ENCODE measurements around the gene RAD51B. TPM values are rescaled to one million over a fixed set of nuclear protein-coding genes. Genes with fewer than 3 reads are reported as not detected.

RAD51B gene
- total and polyA plus RNA-seq, 4 experiments from 2014 or later, result 22.0 to 35.7 (median 31.4) TPM

DNA sequence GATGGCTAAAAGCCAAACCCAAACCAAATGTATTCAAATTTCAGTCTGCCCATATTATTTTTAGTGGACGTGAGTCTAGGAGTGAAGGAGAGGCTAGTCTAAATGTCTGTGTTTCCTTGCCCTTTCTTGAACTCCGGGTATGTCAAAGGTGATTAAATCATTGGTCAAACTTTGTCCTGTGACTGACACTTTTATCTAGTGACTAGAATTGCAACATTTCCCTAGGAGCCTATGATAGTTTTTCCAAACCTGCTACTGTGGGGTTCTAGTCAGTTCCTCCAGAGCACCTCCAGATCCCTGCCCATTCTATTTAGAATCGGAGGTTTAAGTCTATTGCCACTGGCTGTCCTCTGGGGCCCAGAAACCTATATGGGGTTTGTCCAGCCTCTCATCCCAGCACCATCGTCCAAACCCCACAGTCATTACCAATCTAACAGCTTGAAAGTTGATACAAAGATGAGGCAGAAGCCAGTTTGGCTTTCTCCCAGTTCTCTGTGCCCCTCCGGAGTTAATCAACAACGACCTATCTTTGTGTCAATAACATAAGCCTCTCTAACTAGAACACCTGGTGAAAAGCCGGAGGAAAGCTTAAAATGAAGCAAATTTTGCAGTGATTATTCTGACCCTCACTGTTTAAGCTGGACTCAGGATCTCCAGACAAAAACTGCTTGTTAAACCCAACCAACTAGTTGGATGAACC, 666.6 kb downstream of the RAD51B start:
- Mint-ChIP-seq H3K36me3 (no peaks in the 10 kb centered on the region), H3K4me3 (no peak overlapping the region), H3K4me1 (peaks cover 43 to 67% (median 55%) of the 10 kb centered on the region in 4 donors), H3K27me3 (no peaks in the 10 kb centered on the region), H3K27ac (peak overlapping the region in 4 of 7 donors; percentile 6 to 72 (median 46)), H3K9me3 (no peaks in the 10 kb centered on the region)
- DNase-seq, result no peak
- CTCF ChIA-PET (ENCODE audit: partially characterized antibody), result interaction anchor here (1.0 to 1.1 kb wide), 3 partner anchors 21 to 304 kb away, joined by 3 to 5 read pairs (median 3); no protein-coding TSS in a partner anchor
- POLR2A ChIA-PET (ENCODE audit: partially characterized antibody), result interaction anchor here (5.8 kb wide), 1 partner anchor 21 kb away, joined by 55 read pairs; no protein-coding TSS in a partner anchor
- Histone ChIP-seq H3K36me3 (ENCODE audit: insufficient read depth, low read length) (no peaks in the 10 kb centered on the region), H3K4me1 (ENCODE audit: insufficient read depth, low read length) (peaks cover 43% of the 10 kb centered on the region), H3K27ac (ENCODE audit: low read depth, low read length) (no peak overlapping the region), H3K4me3 (ENCODE audit: low read length in 2 of 2) (no peak overlapping the region), H3K27me3 (ENCODE audit: insufficient read depth, low read length) (no peaks in the 10 kb centered on the region), H3K9me3 (ENCODE audit: control insufficient read depth in 1 of 2, low read length in 2 of 2) (no peaks in the 10 kb centered on the region)
- intact Hi-C loops (cut with micrococcal nuclease), result no loop called here

DNA sequence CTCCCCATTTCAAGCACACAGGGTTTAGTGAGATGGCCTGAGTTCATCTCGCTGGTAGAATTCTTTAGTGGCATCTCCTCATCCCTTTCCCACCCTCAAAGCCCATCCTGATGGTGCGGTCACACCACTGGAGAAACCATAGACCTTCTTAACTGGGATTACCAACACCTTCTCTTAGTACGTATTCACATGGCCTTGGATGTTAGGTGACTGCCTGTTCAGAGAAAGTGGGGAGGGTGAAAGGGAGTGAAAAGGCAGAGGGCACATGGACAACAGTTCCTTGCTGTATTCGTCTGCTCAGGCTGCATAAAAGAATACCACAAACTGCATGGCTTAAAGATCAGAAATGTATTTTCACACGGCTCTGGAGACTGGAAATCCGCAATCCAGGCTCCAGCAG, 667.2 kb downstream of the RAD51B start:
- Mint-ChIP-seq H3K9me3 (no peaks in the 10 kb centered on the region), H3K27ac (peak overlapping the region in 3 of 7 donors; percentile 47 to 60 (median 47)), H3K4me1 (peaks cover 37 to 61% (median 49%) of the 10 kb centered on the region in 4 donors), H3K36me3 (no peaks in the 10 kb centered on the region), H3K4me3 (no peak overlapping the region), H3K27me3 (no peaks in the 10 kb centered on the region)
- ChIA-PET POLR2A (ENCODE audit: partially characterized antibody) (interaction anchor here (5.8 kb wide), 1 partner anchor 20 kb away, joined by 55 read pairs; no protein-coding TSS in a partner anchor), CTCF (ENCODE audit: partially characterized antibody) (interaction anchor here (1.1 kb wide), 1 partner anchor 20 kb away, joined by 3 read pairs; no protein-coding TSS in a partner anchor)
- no peak for DNase-seq
- Histone ChIP-seq H3K36me3 (ENCODE audit: insufficient read depth, low read length) (no peaks in the 10 kb centered on the region), H3K9me3 (ENCODE audit: control insufficient read depth in 1 of 2, low read length in 2 of 2) (no peaks in the 10 kb centered on the region), H3K27ac (ENCODE audit: low read depth, low read length) (no peak overlapping the region), H3K4me1 (ENCODE audit: insufficient read depth, low read length) (peaks cover 43% of the 10 kb centered on the region), H3K27me3 (ENCODE audit: insufficient read depth, low read length) (no peaks in the 10 kb centered on the region), H3K4me3 (ENCODE audit: low read length in 2 of 2) (no peak overlapping the region)
- intact Hi-C loops (cut with micrococcal nuclease), result no loop called here

GRCh38 chr14:68487805-68488590, 668.4 kb downstream of the RAD51B start:
- H3K4me1 ChIP-seq (ENCODE audit: insufficient read depth, low read length), result peaks cover 31% of the 10 kb centered on the region
- no peak overlapping the region for H3K4me3 ChIP-seq (ENCODE audit: low read length in 2 of 2)
- no peak for DNase-seq
- ChIA-PET CTCF (ENCODE audit: partially characterized antibody) (interaction anchor here (0.7 kb wide), 1 partner anchor 19 kb away, joined by 4 read pairs; no protein-coding TSS in a partner anchor), POLR2A (ENCODE audit: partially characterized antibody) (interaction anchor here (1.6 kb wide), 1 partner anchor 19 kb away, joined by 6 read pairs; no protein-coding TSS in a partner anchor)
- intact Hi-C loops (cut with micrococcal nuclease), result no loop called here
- no peaks in the 10 kb centered on the region for H3K9me3 ChIP-seq (ENCODE audit: control insufficient read depth in 1 of 2, low read length in 2 of 2)
- Mint-ChIP-seq H3K4me3 (no peak overlapping the region), H3K27me3 (no peaks in the 10 kb centered on the region), H3K9me3 (no peaks in the 10 kb centered on the region), H3K4me1 (peaks cover 29 to 55% (median 38%) of the 10 kb centered on the region in 4 donors), H3K27ac (no peak overlapping the region), H3K36me3 (no peaks in the 10 kb centered on the region)
- H3K27me3 ChIP-seq (ENCODE audit: insufficient read depth, low read length), result no peaks in the 10 kb centered on the region
- H3K36me3 ChIP-seq (ENCODE audit: insufficient read depth, low read length), result no peaks in the 10 kb centered on the region
- H3K27ac ChIP-seq (ENCODE audit: low read depth, low read length), result no peak overlapping the region

GRCh38 chr14:68491793-68492192, 672.2 kb downstream of the RAD51B start:
- intact Hi-C loops (cut with micrococcal nuclease), result no loop called here
- CTCF ChIA-PET (ENCODE audit: partially characterized antibody), result interaction anchor here (1.1 kb wide), 2 partner anchors 15 to 208 kb away, joined by 3 to 4 read pairs; no protein-coding TSS in a partner anchor
- H3K27me3 Mint-ChIP-seq, result no peaks in the 10 kb centered on the region
- H3K4me3 Mint-ChIP-seq, result no peak overlapping the region
- H3K36me3 Mint-ChIP-seq, result peaks cover 0 to 2% of the 10 kb centered on the region in 2 donors
- Histone ChIP-seq H3K27ac (ENCODE audit: low read depth, low read length) (no peak overlapping the region), H3K4me1 (ENCODE audit: insufficient read depth, low read length) (no peaks in the 10 kb centered on the region), H3K27me3 (ENCODE audit: insufficient read depth, low read length) (no peaks in the 10 kb centered on the region), H3K4me3 (ENCODE audit: low read length in 2 of 2) (no peak overlapping the region), H3K9me3 (ENCODE audit: control insufficient read depth in 1 of 2, low read length in 2 of 2) (no peaks in the 10 kb centered on the region), H3K36me3 (ENCODE audit: insufficient read depth, low read length) (no peaks in the 10 kb centered on the region)
- no peaks in the 10 kb centered on the region for H3K9me3 Mint-ChIP-seq
- POLR2A ChIA-PET (ENCODE audit: partially characterized antibody), result interaction anchor here (0.8 to 2.9 kb wide), 3 partner anchors 8 to 209 kb away, joined by 3 to 9 read pairs (median 5); no protein-coding TSS in a partner anchor
- H3K4me1 Mint-ChIP-seq, result peaks cover 21 to 30% (median 22%) of the 10 kb centered on the region in 4 donors
- peak overlapping the region in 2 of 7 donors; percentile 28 to 55 for H3K27ac Mint-ChIP-seq
- DNase-seq, result no peak

DNA sequence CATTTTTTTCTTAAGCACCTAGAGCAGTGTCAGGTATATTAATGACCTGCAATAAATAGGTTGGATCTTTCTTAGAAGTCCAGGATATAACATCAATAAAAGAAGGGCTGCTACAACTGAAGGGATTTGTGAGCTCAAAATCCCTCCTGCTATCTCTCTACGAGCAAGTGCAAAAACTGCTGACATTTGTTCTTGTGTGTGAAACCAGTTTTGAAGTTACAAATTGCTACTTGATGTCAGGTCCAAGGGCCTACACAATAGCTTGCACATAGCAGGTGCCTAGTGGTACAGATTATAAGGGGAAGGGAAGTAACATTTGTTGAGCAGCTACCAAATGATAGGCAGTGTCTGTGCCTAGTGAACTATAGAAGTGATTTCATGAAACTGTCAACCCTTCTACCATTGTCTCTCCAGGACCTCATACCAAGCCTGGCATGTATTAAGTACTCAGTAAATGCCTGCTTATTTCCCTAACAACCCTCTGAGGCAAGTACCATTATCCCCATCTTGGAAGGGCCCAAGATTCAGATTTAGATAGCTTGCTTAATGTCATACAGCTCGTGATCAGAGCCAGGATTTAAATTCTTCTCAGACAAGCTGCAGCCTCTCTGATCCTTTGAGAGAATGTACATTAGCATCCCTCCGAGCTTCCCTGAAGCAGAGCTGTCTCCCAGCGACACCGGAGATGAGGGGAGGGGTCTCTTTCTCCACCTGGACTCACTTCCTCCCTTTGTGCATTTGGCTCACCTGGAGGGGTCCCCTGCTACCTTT, 673.0 kb downstream of the RAD51B start:
- H3K27ac Mint-ChIP-seq, result peak overlapping the region in 2 of 7 donors; percentile 11 to 57
- DNase-seq, result no peak
- Histone ChIP-seq H3K36me3 (ENCODE audit: insufficient read depth, low read length) (no peaks in the 10 kb centered on the region), H3K27ac (ENCODE audit: low read depth, low read length) (no peak overlapping the region), H3K9me3 (ENCODE audit: control insufficient read depth in 1 of 2, low read length in 2 of 2) (no peaks in the 10 kb centered on the region), H3K4me3 (ENCODE audit: low read length in 2 of 2) (no peak overlapping the region), H3K27me3 (ENCODE audit: insufficient read depth, low read length) (no peaks in the 10 kb centered on the region), H3K4me1 (ENCODE audit: insufficient read depth, low read length) (no peaks in the 10 kb centered on the region)
- ChIA-PET POLR2A (ENCODE audit: partially characterized antibody) (interaction anchor here (0.8 to 2.9 kb wide), 3 partner anchors 9 to 210 kb away, joined by 3 to 12 read pairs (median 9); no protein-coding TSS in a partner anchor), CTCF (ENCODE audit: partially characterized antibody) (interaction anchor here (0.9 to 1.6 kb wide), 6 partner anchors 9 to 297 kb away, joined by 3 to 4 read pairs (median 3); no protein-coding TSS in a partner anchor)
- H3K4me3 Mint-ChIP-seq, result no peak overlapping the region
- peaks cover 0 to 2% of the 10 kb centered on the region in 2 donors for H3K36me3 Mint-ChIP-seq
- H3K27me3 Mint-ChIP-seq, result no peaks in the 10 kb centered on the region
- H3K9me3 Mint-ChIP-seq, result no peaks in the 10 kb centered on the region
- intact Hi-C loops (cut with micrococcal nuclease), result no loop called here
- H3K4me1 Mint-ChIP-seq, result peaks cover 20 to 23% (median 21%) of the 10 kb centered on the region in 4 donors

- CTCF ChIA-PET (ENCODE audit: partially characterized antibody), result interaction anchor here (0.9 to 1.6 kb wide), 4 partner anchors 9 to 296 kb away, joined by 3 to 4 read pairs (median 3); no protein-coding TSS in a partner anchor
- no peak overlapping the region for H3K4me3 ChIP-seq (ENCODE audit: low read length in 2 of 2)
- DNase-seq, result no peak
- POLR2A ChIA-PET (ENCODE audit: partially characterized antibody), result interaction anchor here (2.3 to 2.9 kb wide), 2 partner anchors 9 to 13 kb away, joined by 9 to 12 read pairs; no protein-coding TSS in a partner anchor
- peaks cover 0 to 2% of the 10 kb centered on the region in 2 donors for H3K36me3 Mint-ChIP-seq
- intact Hi-C loops (cut with micrococcal nuclease), result no loop called here
- no peaks in the 10 kb centered on the region for H3K9me3 ChIP-seq (ENCODE audit: control insufficient read depth in 1 of 2, low read length in 2 of 2)
- no peak overlapping the region for H3K4me3 Mint-ChIP-seq
- no peaks in the 10 kb centered on the region for H3K9me3 Mint-ChIP-seq
- no peaks in the 10 kb centered on the region for H3K27me3 Mint-ChIP-seq
- H3K27ac ChIP-seq (ENCODE audit: low read depth, low read length), result no peak overlapping the region
- H3K27me3 ChIP-seq (ENCODE audit: insufficient read depth, low read length), result no peaks in the 10 kb centered on the region
- H3K36me3 ChIP-seq (ENCODE audit: insufficient read depth, low read length), result no peaks in the 10 kb centered on the region
- H3K4me1 Mint-ChIP-seq, result peaks cover 14 to 19% (median 17%) of the 10 kb centered on the region in 4 donors
- peak overlapping the region in 2 of 7 donors; percentile 11 to 57 for H3K27ac Mint-ChIP-seq
- H3K4me1 ChIP-seq (ENCODE audit: insufficient read depth, low read length), result no peaks in the 10 kb centered on the region
Measured at GRCh38 chr14:68493152-68493911, 673.8 kb downstream of the RAD51B start.

Measured in CD4-positive, alpha-beta memory T cell (primary cell).